KMS-11 (cell line): ENCODE measurements around the gene FBXL19.

ENCODE experiments used
- H2AFZ ChIP-seq: fragments of 200-600 bp; sonication (generic); 2 replicates; pipeline ENCODE4 v1.6.1; 2016; ENCODE audit warnings: antibody characterized with exemption, mixed run types, low read depth
- H3K27ac ChIP-seq: fragments of 200-600 bp; sonication (generic); 2 replicates; pipeline ENCODE4 v1.6.1; 2016; ENCODE audit warnings: mild to moderate bottlenecking, mixed run types
- H3K27me3 ChIP-seq: fragments of 200-600 bp; sonication (generic); 2 replicates; pipeline ENCODE4 v1.6.1; 2017; ENCODE audit warnings: mild to moderate bottlenecking, low read depth, mixed run types, moderate library complexity; ENCODE audit not compliant: insufficient read depth
- H3K36me3 ChIP-seq: fragments of 200-600 bp; sonication (generic); 2 replicates; pipeline ENCODE4 v1.6.1; 2017; ENCODE audit warnings: mild to moderate bottlenecking, mixed run types; ENCODE audit not compliant: insufficient read depth
- H3K4me1 ChIP-seq: fragments of 200-600 bp; sonication (generic); 2 replicates; pipeline ENCODE4 v1.6.1; 2016; ENCODE audit warnings: mild to moderate bottlenecking, low read depth, mixed run types; ENCODE audit not compliant: poor library complexity, severe bottlenecking
- H3K4me2 ChIP-seq: fragments of 200-600 bp; sonication (generic); 2 replicates; pipeline ENCODE4 v1.7.0; 2016; ENCODE audit warnings: mild to moderate bottlenecking, mixed run types
- H3K4me3 ChIP-seq: fragments of 200-600 bp; sonication (generic); IDR thresholded peaks from 2 replicates; pipeline ENCODE4 v1.6.1; 2017; ENCODE audit warnings: low read depth, low read length, mixed read lengths; ENCODE audit not compliant: insufficient read depth
- H3K79me2 ChIP-seq: fragments of 200-600 bp; sonication (generic); 2 replicates; pipeline ENCODE4 v1.6.1; 2016; ENCODE audit warnings: low read depth, mixed run types; ENCODE audit not compliant: insufficient read depth
- H3K9ac ChIP-seq: fragments of 200-600 bp; sonication (generic); 2 replicates; pipeline ENCODE4 v1.6.1; 2016; ENCODE audit warnings: mild to moderate bottlenecking, mixed run types
- H4K20me1 ChIP-seq: fragments of 200-600 bp; sonication (generic); 2 replicates; pipeline ENCODE4 v1.6.1; 2016; ENCODE audit warnings: mild to moderate bottlenecking, mixed run types; ENCODE audit not compliant: insufficient read depth
- CTCF ChIP-seq: fragments of 200-600 bp; sonication (generic); conservative IDR thresholded peaks from 2 replicates; pipeline ENCODE4 v1.6.1; 2017; ENCODE audit warnings: low read depth, mild to moderate bottlenecking, antibody characterized with exemption, low read length, moderate library complexity, mixed read lengths

Gene FBXL19

GRCh38 chr16:30921748-30922419 is 1.5 kb upstream of the FBXL19 start:
- Histone ChIP-seq H3K27me3 (no peaks in the 10 kb centered on the region), H3K36me3 (no peaks in the 10 kb centered on the region), H3K9ac (peak overlapping the region; percentile 30; the same call in 1 of the 2 replicates), H3K79me2 (no peaks in the 10 kb centered on the region), H2AFZ (peak overlapping the region; percentile 61), H4K20me1 (no peaks in the 10 kb centered on the region), H3K4me2 (peak overlapping the region; percentile 59), H3K4me1 (peaks cover 3% of the 10 kb centered on the region), H3K27ac (peak overlapping the region; percentile 22; the same call in 1 of the 2 replicates), H3K4me3 (no peak overlapping the region)
- TF ChIP-seq CTCF: peak; percentile 98

GRCh38 chr16:30922420-30922959 is 882 bp upstream of the FBXL19 start:
- TF ChIP-seq CTCF: no peak
- H4K20me1 ChIP-seq: no peaks in the 10 kb centered on the region
- no peaks in the 10 kb centered on the region for H3K36me3 ChIP-seq
- H3K4me3 ChIP-seq: no peak overlapping the region
- peaks cover 3% of the 10 kb centered on the region for H3K4me1 ChIP-seq
- H3K9ac ChIP-seq: peak overlapping the region; percentile 94
- peak overlapping the region; percentile 59; the same call in 1 of the 2 replicates for H3K4me2 ChIP-seq
- no peaks in the 10 kb centered on the region for H3K79me2 ChIP-seq
- peak overlapping the region; percentile 87 for H3K27ac ChIP-seq
- no peaks in the 10 kb centered on the region for H3K27me3 ChIP-seq
- peak overlapping the region; percentile 61 for H2AFZ ChIP-seq

GRCh38 chr16:30922960-30923535 is 324 bp upstream of the FBXL19 start:
- Histone ChIP-seq H2AFZ (peak overlapping the region; percentile 53), H3K4me2 (peak overlapping the region; percentile 0; the same call in 1 of the 2 replicates), H3K4me1 (peaks cover 3% of the 10 kb centered on the region), H3K27ac (peak overlapping the region; percentile 87), H3K79me2 (no peaks in the 10 kb centered on the region), H3K9ac (peak overlapping the region; percentile 94), H3K27me3 (no peaks in the 10 kb centered on the region), H4K20me1 (no peaks in the 10 kb centered on the region), H3K36me3 (no peaks in the 10 kb centered on the region), H3K4me3 (no peak overlapping the region)
- no peak for TF ChIP-seq CTCF

- Histone ChIP-seq H3K9ac (no peak overlapping the region), H3K4me3 (no peak overlapping the region), H3K4me1 (peaks cover 3% of the 10 kb centered on the region), H3K27me3 (no peaks in the 10 kb centered on the region), H3K4me2 (no peak overlapping the region; the same call in 1 of the 2 replicates), H3K36me3 (no peaks in the 10 kb centered on the region), H3K27ac (no peak overlapping the region), H3K79me2 (no peaks in the 10 kb centered on the region), H4K20me1 (no peaks in the 10 kb centered on the region), H2AFZ (no peak overlapping the region)
- TF ChIP-seq CTCF: no peak
These were observed 922 bp downstream of the FBXL19 start for GRCh38 chr16:30924076-30924912.
